ENCODE measurements around the gene AADACL4.
"Not testable (repeated sequence)": the region's sequence is repeated elsewhere in the genome, so short reads cannot be mapped to it uniquely, and the experiment has no call there.

Gene AADACL4

DNA sequence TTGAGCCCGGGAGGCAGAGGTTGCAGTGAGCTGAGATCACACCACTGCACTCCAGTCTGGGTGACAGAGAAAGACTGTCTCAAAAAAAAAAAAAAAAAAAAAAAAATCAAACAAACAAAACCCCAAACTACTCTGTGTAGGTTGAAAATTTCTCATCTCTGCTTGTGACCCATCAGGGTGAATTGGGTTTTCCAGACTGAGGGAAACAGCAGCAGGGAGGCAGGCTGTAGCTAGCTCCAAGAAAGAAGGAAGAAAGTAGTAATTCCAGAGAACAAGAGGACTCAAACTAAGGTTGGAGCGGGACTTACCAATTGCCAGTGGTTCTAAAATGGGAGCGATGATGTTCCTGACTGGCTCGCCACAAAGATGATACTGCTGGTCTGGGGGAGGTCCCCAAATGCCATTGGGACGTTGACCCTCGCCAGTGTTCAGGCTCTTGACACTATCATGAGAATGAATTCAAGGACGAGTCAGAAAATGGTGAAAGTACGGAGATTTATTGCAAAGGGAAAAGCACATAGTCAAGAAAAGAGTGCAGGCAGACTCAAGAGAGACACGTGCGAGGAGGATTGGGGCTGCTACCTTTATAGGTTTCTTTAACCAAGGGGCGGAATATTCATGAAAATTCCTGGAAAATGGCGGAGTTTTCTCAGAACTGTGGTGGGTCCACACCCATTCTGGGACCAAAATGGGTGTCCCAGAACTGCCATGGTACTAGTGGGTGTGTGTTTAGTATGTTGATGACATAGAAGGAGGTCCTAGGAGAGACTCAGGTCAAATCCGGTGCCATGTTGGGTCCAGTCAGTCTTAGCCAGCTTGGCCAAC lies 13.4 kb downstream of the AADACL4 start:
- in situ Hi-C loops (cut with MboI; ENCODE audit: low sequenced_read_pairs) = loop anchor here (25.0 kb wide), 1 partner anchor 345 kb away; no protein-coding TSS in a partner anchor

- in situ Hi-C loops (cut with MboI; ENCODE audit: low sequenced_read_pairs) = loop anchor here (25.0 kb wide), 1 partner anchor 346 kb away; no protein-coding TSS in a partner anchor
These were observed 14.1 kb downstream of the AADACL4 start for GRCh38 chr1:12657885-12658512.

GRCh38 chr1:12658531-12659453 lies 14.9 kb downstream of the AADACL4 start:
- in situ Hi-C loops (cut with MboI; ENCODE audit: low sequenced_read_pairs) = loop anchor here (25.0 kb wide), 1 partner anchor 346 kb away; no protein-coding TSS in a partner anchor

GRCh38 chr1:12661606-12662219 lies 17.8 kb downstream of the AADACL4 start:
- in situ Hi-C loops (cut with MboI; ENCODE audit: low sequenced_read_pairs) = loop anchor here (25.0 kb wide), 1 partner anchor 349 kb away; no protein-coding TSS in a partner anchor

GRCh38 chr1:12662556-12662955 lies 18.7 kb downstream of the AADACL4 start:
- in situ Hi-C loops (cut with MboI; ENCODE audit: low sequenced_read_pairs) = loop anchor here (25.0 kb wide), 1 partner anchor 350 kb away; no protein-coding TSS in a partner anchor

GRCh38 chr1:12665511-12665910 lies 21.6 kb downstream of the AADACL4 start:
- in situ Hi-C loops (cut with MboI; ENCODE audit: low sequenced_read_pairs) = loop anchor here (25.0 kb wide), 1 partner anchor 353 kb away; no protein-coding TSS in a partner anchor

GRCh38 chr1:12666141-12666735 lies 22.4 kb downstream of the AADACL4 start:
- in situ Hi-C loops (cut with MboI; ENCODE audit: low sequenced_read_pairs) = loop anchor here (25.0 kb wide), 1 partner anchor 354 kb away; no protein-coding TSS in a partner anchor

DNA sequence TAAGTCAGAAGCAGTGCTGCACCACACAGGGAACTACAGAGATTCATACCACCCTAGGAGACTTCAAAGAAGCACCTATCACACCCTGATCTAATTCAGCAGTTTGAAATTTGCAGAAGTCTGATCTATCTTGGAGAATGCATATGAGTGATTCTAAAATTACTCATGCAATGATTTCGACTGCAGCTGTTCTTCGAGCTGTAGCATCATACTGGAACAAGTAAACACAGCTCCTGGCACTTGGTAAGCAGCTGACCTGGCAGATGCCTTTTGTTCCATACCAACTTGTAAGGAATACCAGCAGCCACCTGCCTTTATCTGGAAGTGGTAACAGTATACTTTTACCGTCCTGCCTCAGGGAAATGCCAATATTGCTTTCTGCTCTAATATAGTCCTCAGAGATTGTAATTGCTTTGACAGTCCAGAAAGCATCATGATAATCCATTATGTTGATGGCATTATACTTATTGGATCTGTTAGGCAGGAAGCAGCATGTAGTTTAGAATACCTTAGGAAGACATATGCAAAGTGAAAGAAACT lies 25.7 kb downstream of the AADACL4 start:
- in situ Hi-C loops (cut with MboI; ENCODE audit: low sequenced_read_pairs) = loop anchor here (25.0 kb wide), 1 partner anchor 357 kb away; no protein-coding TSS in a partner anchor

GRCh38 chr1:12674358-12674757 lies 30.5 kb downstream of the AADACL4 start:
- in situ Hi-C loops (cut with MboI; ENCODE audit: low sequenced_read_pairs) = loop anchor here (25.0 kb wide), 1 partner anchor 362 kb away; no protein-coding TSS in a partner anchor

DNA sequence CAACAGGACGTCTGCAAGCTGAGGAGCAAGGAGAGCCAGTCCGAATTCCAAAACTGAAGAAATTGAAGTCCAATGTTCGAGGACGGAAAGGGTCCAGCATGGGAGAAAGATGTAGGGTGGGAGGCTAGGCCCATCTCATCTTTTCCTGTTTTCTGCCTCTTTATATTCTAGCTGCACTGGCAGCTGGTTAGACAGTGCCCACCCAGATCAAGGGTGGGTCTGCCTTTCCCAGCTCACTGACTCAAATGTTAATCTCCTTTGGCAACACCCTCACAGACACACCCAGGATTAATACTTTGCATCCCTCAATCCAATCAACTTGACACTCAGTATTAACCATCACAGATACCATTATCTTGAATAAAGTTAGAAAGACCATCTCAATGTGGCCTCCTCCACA lies 32.2 kb downstream of the AADACL4 start:
- in situ Hi-C loops (cut with MboI; ENCODE audit: low sequenced_read_pairs) = not testable (repeated sequence)

DNA sequence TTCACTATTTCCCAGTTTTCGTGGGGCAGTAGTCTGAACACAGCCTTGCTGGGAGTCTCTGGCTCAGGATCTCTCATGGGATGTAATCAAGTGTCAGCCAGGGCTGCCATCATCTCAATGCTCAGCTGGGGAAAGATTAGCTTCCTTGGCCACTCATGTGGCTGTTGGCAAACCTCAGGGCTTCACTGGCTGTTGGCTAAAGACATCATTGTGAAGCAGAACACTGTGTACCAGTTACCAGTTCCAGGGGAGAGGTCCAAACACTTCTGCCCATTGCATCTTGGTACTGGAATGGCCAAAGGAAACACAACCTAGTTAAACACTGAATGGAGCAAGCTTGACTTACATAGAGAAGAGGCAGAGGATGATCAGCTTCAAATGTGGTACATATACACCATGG lies 33.7 kb downstream of the AADACL4 start:
- in situ Hi-C loops (cut with MboI; ENCODE audit: low sequenced_read_pairs) = no loop called here

- in situ Hi-C loops (cut with MboI; ENCODE audit: low sequenced_read_pairs) = no loop called here
These were observed 34.5 kb downstream of the AADACL4 start for GRCh38 chr1:12678350-12678749.

- in situ Hi-C loops (cut with MboI; ENCODE audit: low sequenced_read_pairs) = no loop called here
These were observed 34.9 kb downstream of the AADACL4 start for GRCh38 chr1:12678820-12679219.

DNA sequence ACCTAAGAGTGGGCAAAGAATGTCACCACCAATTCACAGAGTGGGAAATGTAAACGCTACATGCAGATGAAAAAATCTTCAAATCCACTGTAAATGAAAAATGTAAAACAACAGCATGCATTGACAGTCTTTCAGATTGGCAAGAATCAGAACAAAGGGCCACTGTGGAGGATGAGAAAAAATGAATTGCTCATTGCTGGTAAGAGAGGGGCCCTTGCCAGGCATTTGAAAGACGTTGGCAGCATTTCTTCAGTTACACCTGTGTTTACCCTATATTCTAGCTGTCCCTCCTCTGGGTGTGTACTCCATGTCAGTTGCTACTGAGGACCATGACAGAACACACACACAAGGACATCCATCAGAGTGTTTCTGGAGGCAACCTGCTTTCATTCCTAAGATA lies 46.3 kb downstream of the AADACL4 start:
- in situ Hi-C loops (cut with MboI; ENCODE audit: low sequenced_read_pairs) = no loop called here

- in situ Hi-C loops (cut with MboI; ENCODE audit: low sequenced_read_pairs) = no loop called here
These were observed 49.3 kb downstream of the AADACL4 start for GRCh38 chr1:12692967-12693782.

DNA sequence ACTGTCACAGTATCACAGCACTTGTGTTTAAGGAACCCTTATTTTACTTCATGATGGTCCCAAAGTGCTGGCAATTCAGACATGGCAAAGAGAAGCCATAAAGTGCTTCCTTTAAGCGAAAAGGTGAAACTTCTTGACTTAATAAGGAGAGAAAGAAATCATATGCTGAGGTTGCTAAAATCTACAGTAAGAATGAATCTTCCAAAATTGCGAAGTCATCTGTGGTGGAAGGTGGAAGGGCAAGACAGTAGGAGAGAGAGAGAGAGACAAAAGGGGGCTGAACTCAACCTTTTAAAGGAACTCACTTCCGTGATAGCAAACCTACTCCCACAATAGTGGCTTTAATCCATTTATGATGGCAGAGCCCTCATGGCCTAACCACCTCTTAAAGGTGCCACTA lies 52.8 kb downstream of the AADACL4 start:
- in situ Hi-C loops (cut with MboI; ENCODE audit: low sequenced_read_pairs) = no loop called here

- in situ Hi-C loops (cut with MboI; ENCODE audit: low sequenced_read_pairs) = no loop called here
These were observed 53.5 kb downstream of the AADACL4 start for GRCh38 chr1:12697397-12697796.

DNA sequence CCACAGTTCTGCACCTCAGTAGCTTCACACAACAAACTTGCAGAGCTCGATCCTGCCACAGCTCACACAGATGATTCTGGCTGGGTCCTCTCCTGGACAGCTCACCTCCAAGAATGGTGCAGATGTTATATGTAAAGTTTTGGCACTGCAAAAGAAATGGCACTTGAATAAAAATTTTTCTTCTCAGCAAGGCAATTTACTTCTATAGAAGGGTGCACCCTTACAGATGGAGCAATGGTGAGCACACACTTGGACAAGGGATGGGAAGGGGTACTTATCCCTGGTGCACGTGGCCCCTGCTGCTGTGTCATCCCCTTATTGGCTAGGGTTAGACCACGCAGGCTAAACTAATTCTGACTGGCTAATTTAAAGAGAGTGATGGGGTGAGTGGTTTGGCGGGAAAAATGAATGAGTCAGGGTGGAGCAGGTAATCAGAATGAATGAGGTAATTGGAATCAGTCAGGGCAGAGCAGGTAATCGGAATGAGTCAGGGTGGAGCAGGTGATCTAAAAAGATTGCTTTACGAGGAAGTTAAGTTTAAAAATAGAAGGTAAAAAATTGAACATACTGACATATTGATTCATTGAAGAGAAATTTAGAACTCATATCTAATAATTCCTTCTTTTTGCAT lies 60.1 kb downstream of the AADACL4 start:
- in situ Hi-C loops (cut with MboI; ENCODE audit: low sequenced_read_pairs) = no loop called here

Measured in hTERT RPE-1 (cell line).